H9 (cell line): ENCODE results near the gene TMIE. TPM values are rescaled to one million over a fixed set of nuclear protein-coding genes. Genes with fewer than 3 reads are reported as not detected.

Experiments
- DNase-seq: peaks from one replicate; pipeline ENCODE4 v3.0.0-alpha.2; 2017
- H2AFZ ChIP-seq: one replicate; pipeline ENCODE4 v1.6.1; 2013; ENCODE audit warnings: mild to moderate bottlenecking, low read length, control low read depth, moderate library complexity
- H2AK5ac ChIP-seq: 2 replicates; pipeline ENCODE4 v1.6.1; 2013; ENCODE audit warnings: low read length, control low read depth, mixed read lengths; ENCODE audit not compliant: insufficient read length
- H2BK120ac ChIP-seq: one replicate; pipeline ENCODE4 v1.6.1; 2013; ENCODE audit warnings: low read depth, mild to moderate bottlenecking, low read length, control low read depth, inconsistent platforms; ENCODE audit not compliant: poor library complexity, severe bottlenecking
- H2BK12ac ChIP-seq: 2 replicates; pipeline ENCODE4 v1.6.1; 2013; ENCODE audit warnings: low read length, control low read depth, mixed read lengths, low read depth; ENCODE audit not compliant: insufficient read length
- H2BK15ac ChIP-seq: 2 replicates; pipeline ENCODE4 v1.6.1; 2013; ENCODE audit warnings: low read depth, low read length, control low read depth
- H2BK20ac ChIP-seq: one replicate; pipeline ENCODE4 v1.6.1; 2013; ENCODE audit warnings: low read depth, mild to moderate bottlenecking, low read length, control low read depth, inconsistent platforms; ENCODE audit not compliant: poor library complexity, severe bottlenecking
- H2BK5ac ChIP-seq: 2 replicates; pipeline ENCODE4 v1.6.1; 2013; ENCODE audit warnings: low read length, control low read depth, mixed read lengths; ENCODE audit not compliant: insufficient read length
- H3K14ac ChIP-seq: 2 replicates; pipeline ENCODE4 v1.6.1; 2013; ENCODE audit warnings: low read length, control low read depth; ENCODE audit not compliant: insufficient read depth
- H3K18ac ChIP-seq: 2 replicates; pipeline ENCODE4 v1.6.1; 2013; ENCODE audit warnings: low read depth, mild to moderate bottlenecking, mixed read lengths, low read length, control low read depth; ENCODE audit not compliant: insufficient read length
- H3K23ac ChIP-seq: 2 replicates; pipeline ENCODE4 v1.6.1; 2013; ENCODE audit warnings: low read length, control low read depth, mixed read lengths, low read depth; ENCODE audit not compliant: insufficient read length
- H3K23me2 ChIP-seq: 2 replicates; pipeline ENCODE4 v1.6.1; 2013; ENCODE audit warnings: low read depth, mild to moderate bottlenecking, mixed read lengths, low read length, control low read depth; ENCODE audit not compliant: insufficient read length, poor library complexity, severe bottlenecking
- H3K27ac ChIP-seq: 2 replicates; pipeline ENCODE4 v1.5.1; 2013; ENCODE audit warnings: low read length, control low read depth, mixed read lengths, low read depth; ENCODE audit not compliant: insufficient read length
- H3K27me3 ChIP-seq: 2 replicates; pipeline ENCODE4 v1.6.1; 2013; ENCODE audit warnings: low read length, control low read depth, inconsistent platforms; ENCODE audit not compliant: insufficient read depth
- H3K4ac ChIP-seq: 2 replicates; pipeline ENCODE4 v1.6.1; 2013; ENCODE audit warnings: low read depth, mild to moderate bottlenecking, control low read depth, inconsistent platforms, low read length, moderate library complexity
- H3K4me1 ChIP-seq: 2 replicates; pipeline ENCODE4 v1.6.1; 2013; ENCODE audit warnings: low read length, control low read depth, inconsistent platforms; ENCODE audit not compliant: insufficient read depth
- H3K4me2 ChIP-seq: 2 replicates; pipeline ENCODE4 v1.6.1; 2013; ENCODE audit warnings: low read length, control low read depth, mixed read lengths; ENCODE audit not compliant: insufficient read length, insufficient read depth
- H3K56ac ChIP-seq: 2 replicates; pipeline ENCODE4 v1.6.1; 2013; ENCODE audit warnings: low read depth, mild to moderate bottlenecking, mixed read lengths, low read length, control low read depth; ENCODE audit not compliant: insufficient read length
- H3K79me1 ChIP-seq: 2 replicates; pipeline ENCODE4 v1.6.1; 2013; ENCODE audit warnings: low read depth, mild to moderate bottlenecking, moderate library complexity, low read length, control low read depth, inconsistent platforms; ENCODE audit not compliant: insufficient read depth, poor library complexity, severe bottlenecking
- H3K79me2 ChIP-seq: 2 replicates; pipeline ENCODE4 v1.6.1; 2013; ENCODE audit warnings: low read length, control low read depth, inconsistent platforms; ENCODE audit not compliant: insufficient read depth
- H3K9ac ChIP-seq: 2 replicates; pipeline ENCODE4 v1.6.1; 2013; ENCODE audit warnings: low read length, control low read depth, mixed read lengths; ENCODE audit not compliant: insufficient read length; ENCODE audit errors: extremely low read depth
- H3K9me3 ChIP-seq: one replicate; pipeline ENCODE4 v1.6.1; 2013; ENCODE audit warnings: low read depth, low read length, inconsistent platforms; ENCODE audit not compliant: control insufficient read depth
- H3T11ph ChIP-seq: one replicate; pipeline ENCODE4 v1.6.1; 2013; ENCODE audit warnings: mild to moderate bottlenecking, low read length, control low read depth, inconsistent platforms
- H4K20me1 ChIP-seq: one replicate; pipeline ENCODE4 v1.6.1; 2013; ENCODE audit not compliant: control insufficient read depth, insufficient read length, insufficient read depth
- H4K5ac ChIP-seq: 2 replicates; pipeline ENCODE4 v1.6.1; 2013; ENCODE audit warnings: low read depth, mild to moderate bottlenecking, mixed read lengths, low read length, control low read depth; ENCODE audit not compliant: insufficient read length
- H4K8ac ChIP-seq: replicated peaks from 2 replicates; pipeline ENCODE4 v1.6.1; 2013; ENCODE audit warnings: low read length, control low read depth, mixed read lengths, low read depth; ENCODE audit not compliant: insufficient read length
- H4K91ac ChIP-seq: 2 replicates; pipeline ENCODE4 v1.6.1; 2013; ENCODE audit warnings: low read depth, mild to moderate bottlenecking, moderate library complexity, mixed read lengths, low read length, control low read depth; ENCODE audit not compliant: insufficient read length
- H3K27ac Mint-ChIP-seq, 3 experiments: 2 replicates in 2 of 3; 3 replicates in 1 of 3; pipeline ENCODE4 v1.8.0; 2020 to 2021; ENCODE audit warnings: mixed read lengths in 3 of 3, mild to moderate bottlenecking in 1 of 3, moderate library complexity in 1 of 3
- H3K27me3 Mint-ChIP-seq: 2 replicates; pipeline ENCODE4 v1.8.0; 2021; ENCODE audit warnings: low read depth, mild to moderate bottlenecking, moderate library complexity, mixed read lengths
- H3K36me3 Mint-ChIP-seq, 3 experiments: 2 replicates in 2 of 3; 3 replicates in 1 of 3; pipeline ENCODE4 v1.8.0; 2020 to 2021; ENCODE audit warnings: low read depth in 3 of 3, mixed read lengths in 3 of 3; ENCODE audit not compliant: insufficient read depth in 1 of 3
- H3K4me1 Mint-ChIP-seq, 2 experiments: 2 replicates each; pipeline ENCODE4 v1.8.0; 2020; ENCODE audit warnings: mixed read lengths in 2 of 2
- H3K4me3 Mint-ChIP-seq, 2 experiments: 2 replicates in 1 of 2; 3 replicates in 1 of 2; pipeline ENCODE4 v1.8.0; 2020 to 2021; ENCODE audit warnings: mild to moderate bottlenecking in 2 of 2, mixed read lengths in 2 of 2, moderate library complexity in 1 of 2
- H3K9me3 Mint-ChIP-seq, 2 experiments: 2 replicates in 1 of 2; 3 replicates in 1 of 2; pipeline ENCODE4 v1.8.0; 2020; ENCODE audit warnings: mild to moderate bottlenecking in 2 of 2, mixed read lengths in 2 of 2, moderate library complexity in 1 of 2
- WGBS: extraction: QIAGEN DNeasy Blood & Tissue Kit; methylation state at CpG from one replicate; pipeline ENCODE4 v1.1.7; 2013; ENCODE audit warnings: missing lambda C conversion rate, low lambda C conversion rate, mixed read lengths; ENCODE audit not compliant: insufficient read length; ENCODE audit errors: extremely low coverage; 5-methylcytosine and 5-hydroxymethylcytosine counted together
- total RNA-seq: library from RNA; stranded (reverse); gene quantifications from 2 replicates; pipeline ENCODE4 v1.2.1, GENCODE V29; 2021
- TF ChIP-seq, protein P1 (sequence below): fragments of 200-600 bp; sonication (generic); conservative IDR thresholded peaks from 3 replicates; pipeline ENCODE4 v1.8.0; 2021; ENCODE audit warnings: antibody characterized with exemption, mild to moderate bottlenecking

TMIE gene
- total RNA-seq, 1 experiment from 2014 or later: 0.63 TPM

DNA sequence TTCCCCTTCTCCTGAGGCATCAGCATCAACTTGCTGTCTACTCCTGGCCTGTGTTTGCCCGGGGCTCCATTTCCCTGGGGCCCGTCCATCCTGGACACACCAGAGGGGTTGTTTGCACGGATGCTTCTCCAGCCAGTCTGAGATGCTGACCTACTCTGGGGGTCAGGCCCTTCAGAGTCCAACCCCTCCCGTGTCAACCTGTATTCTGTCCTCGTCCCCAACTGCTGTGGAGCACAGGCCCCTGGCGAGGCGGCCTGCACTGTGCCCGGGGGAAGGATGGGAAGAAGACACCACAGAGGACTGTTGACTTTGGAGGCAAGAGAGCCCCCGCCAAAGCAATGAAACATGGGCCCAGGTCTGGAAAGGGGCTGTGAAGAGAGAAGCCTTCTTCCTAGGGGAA, 33.5 kb upstream of the TMIE start:
- no peaks in the 10 kb centered on the region for H3K27me3 ChIP-seq
- H3K4me1 ChIP-seq: no peaks in the 10 kb centered on the region; the same call in 1 of the 2 replicates
- no peak overlapping the region for H2BK15ac ChIP-seq
- no peaks in the 10 kb centered on the region for H3K9me3 ChIP-seq
- peak; percentile 18 for DNase-seq
- Mint-ChIP-seq H3K27ac (no peak overlapping the region), H3K9me3 (no peaks in the 10 kb centered on the region), H3K36me3 (no peaks in the 10 kb centered on the region), H3K27me3 (no peaks in the 10 kb centered on the region; the same call in none of the 2 replicates), H3K4me3 (no peak overlapping the region), H3K4me1 (peaks cover 14 to 16% of the 10 kb centered on the region in 2 experiments)
- TF ChIP-seq, protein P1, sequence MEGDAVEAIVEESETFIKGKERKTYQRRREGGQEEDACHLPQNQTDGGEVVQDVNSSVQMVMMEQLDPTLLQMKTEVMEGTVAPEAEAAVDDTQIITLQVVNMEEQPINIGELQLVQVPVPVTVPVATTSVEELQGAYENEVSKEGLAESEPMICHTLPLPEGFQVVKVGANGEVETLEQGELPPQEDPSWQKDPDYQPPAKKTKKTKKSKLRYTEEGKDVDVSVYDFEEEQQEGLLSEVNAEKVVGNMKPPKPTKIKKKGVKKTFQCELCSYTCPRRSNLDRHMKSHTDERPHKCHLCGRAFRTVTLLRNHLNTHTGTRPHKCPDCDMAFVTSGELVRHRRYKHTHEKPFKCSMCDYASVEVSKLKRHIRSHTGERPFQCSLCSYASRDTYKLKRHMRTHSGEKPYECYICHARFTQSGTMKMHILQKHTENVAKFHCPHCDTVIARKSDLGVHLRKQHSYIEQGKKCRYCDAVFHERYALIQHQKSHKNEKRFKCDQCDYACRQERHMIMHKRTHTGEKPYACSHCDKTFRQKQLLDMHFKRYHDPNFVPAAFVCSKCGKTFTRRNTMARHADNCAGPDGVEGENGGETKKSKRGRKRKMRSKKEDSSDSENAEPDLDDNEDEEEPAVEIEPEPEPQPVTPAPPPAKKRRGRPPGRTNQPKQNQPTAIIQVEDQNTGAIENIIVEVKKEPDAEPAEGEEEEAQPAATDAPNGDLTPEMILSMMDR: no peak
- no peak overlapping the region for H2AK5ac ChIP-seq
- H3K27ac ChIP-seq: no peak overlapping the region
- H3K23me2 ChIP-seq: no peaks in the 10 kb centered on the region
- H4K91ac ChIP-seq: no peak overlapping the region
- no peak overlapping the region for H2AFZ ChIP-seq
- no peak overlapping the region for H2BK20ac ChIP-seq
- H3K9ac ChIP-seq: no peak overlapping the region
- H4K20me1 ChIP-seq: no peaks in the 10 kb centered on the region
- H3K14ac ChIP-seq: no peak overlapping the region
- H3K4me2 ChIP-seq: no peak overlapping the region
- no peak overlapping the region for H3K4ac ChIP-seq
- no peak overlapping the region for H2BK120ac ChIP-seq
- no peak overlapping the region for H4K5ac ChIP-seq
- H3T11ph ChIP-seq: no peak overlapping the region
- no peaks in the 10 kb centered on the region for H3K79me1 ChIP-seq
- H3K18ac ChIP-seq: no peak overlapping the region
- WGBS: no CpG with 5 or more reads among the region's 9 CpGs
- H2BK5ac ChIP-seq: no peak overlapping the region
- H3K56ac ChIP-seq: no peak overlapping the region
- no peaks in the 10 kb centered on the region for H3K79me2 ChIP-seq
- H4K8ac ChIP-seq: no peak overlapping the region
- no peak overlapping the region for H2BK12ac ChIP-seq
- H3K23ac ChIP-seq: no peak overlapping the region
